Aorta (tissue), 5 donors: ENCODE results near the gene TOMM7. TPM values are rescaled to one million over a fixed set of nuclear protein-coding genes. Genes with fewer than 3 reads are reported as not detected.

Experiments
- ATAC-seq: fragments of 200-7000 bp; cut with Tn5 transposase; one replicate; pipeline ENCODE4 v1.9.1; 2022; ENCODE audit warnings: moderate library complexity; ENCODE audit not compliant: low FRiP score
- DNase-seq, 2 donors: peaks; one replicate each; pipeline ENCODE4 v3.0.0-alpha.2; 2020
- H3K27ac ChIP-seq, 2 donors: one replicate each; pipeline ENCODE4 v1.5.1; 2013; ENCODE audit warnings: low read length in 2 of 2, mild to moderate bottlenecking in 2 of 2, moderate library complexity in 2 of 2, control low read depth in 1 of 2, inconsistent platforms in 1 of 2, low read depth in 1 of 2
- H3K27me3 ChIP-seq, 2 donors: one replicate each; pipeline ENCODE4 v1.6.1; 2013; ENCODE audit warnings: control low read depth in 1 of 2, low read length in 1 of 2, mild to moderate bottlenecking in 1 of 2, moderate library complexity in 1 of 2; ENCODE audit not compliant: insufficient read depth in 2 of 2, control insufficient read depth in 1 of 2
- H3K36me3 ChIP-seq, 2 donors: one replicate each; pipeline ENCODE4 v1.6.1; 2013; ENCODE audit warnings: control low read depth in 1 of 2, low read length in 1 of 2, mild to moderate bottlenecking in 1 of 2; ENCODE audit not compliant: insufficient read depth in 2 of 2, control insufficient read depth in 1 of 2
- H3K4me1 ChIP-seq, 2 donors: one replicate each; pipeline ENCODE4 v1.6.1; 2013; ENCODE audit warnings: low read length in 2 of 2, control low read depth in 1 of 2, mild to moderate bottlenecking in 1 of 2, moderate library complexity in 1 of 2; ENCODE audit not compliant: insufficient read depth in 2 of 2, control insufficient read depth in 1 of 2
- H3K4me3 ChIP-seq, 2 donors: one replicate each; pipeline ENCODE4 v1.5.1; 2013; ENCODE audit warnings: low read length in 2 of 2, control low read depth in 1 of 2, mild to moderate bottlenecking in 1 of 2
- H3K9me3 ChIP-seq: one replicate; pipeline ENCODE4 v1.6.1; 2013; ENCODE audit warnings: mild to moderate bottlenecking, low read length; ENCODE audit not compliant: control insufficient read depth
- WGBS, 2 donors: extraction: QIAGEN DNeasy Blood & Tissue Kit; methylation state at CpG; one replicate each; pipeline ENCODE4 v1.1.7; 2013; 5-methylcytosine and 5-hydroxymethylcytosine counted together
- intact Hi-C, 2 donors: fragments of 100-400 bp; cut with DNase I; formaldehyde crosslinking; loops; one replicate each; pipeline versions ENCODE4 v1.14.2 to v1.15.0; 2022
- polyA plus RNA-seq, 2 donors: library from polyadenylated mRNA; stranded (reverse); fragments of 200-250 nt; gene quantifications; one replicate each; pipeline ENCODE4 v1.2.3, GENCODE V29; 2013
- total RNA-seq, 2 donors: library from RNA; stranded (reverse); fragmentation: NEBNext Ultra II Directional; extraction: Animal tissue kit (Norgen Biotek cat#: 25700); gene quantifications; one replicate each; pipeline ENCODE4 v1.2.1, GENCODE V29; 2021
- donor health status: healthy with polysubstance abuse.
- donor health status: Bipolar disorder and iron deficiency.
- donor health status: DM: no; HTN: no; CAD: no.
- donor health status: DM: no; HTN: no; CAD: no.
- donor health status: DM: yes; HTN: yes; CAD: no.

TOMM7 gene
- total and polyA plus RNA-seq, 4 donors = 250 to 1,149 (median 450) TPM

- Histone ChIP-seq H3K4me1 (no peaks in the 10 kb centered on the region), H3K27me3 (no peaks in the 10 kb centered on the region), H3K27ac (no peak overlapping the region), H3K9me3 (peaks cover 2% of the 10 kb centered on the region), H3K36me3 (no peaks in the 10 kb centered on the region), H3K4me3 (no peak overlapping the region)
- ATAC-seq (no peak), DNase-seq (no peak)
- intact Hi-C loops = no loop called here
- 65 to 69% methylated on average over 4 of the region's 4 CpGs for WGBS, 2 donors
Measured at GRCh38 chr7:22772885-22773284, 49.8 kb downstream of the TOMM7 start.

- Histone ChIP-seq H3K36me3 (no peaks in the 10 kb centered on the region), H3K27me3 (no peaks in the 10 kb centered on the region), H3K27ac (no peak overlapping the region), H3K4me3 (no peak overlapping the region), H3K9me3 (peaks cover 2% of the 10 kb centered on the region), H3K4me1 (no peaks in the 10 kb centered on the region)
- DNase-seq (no peak), ATAC-seq (no peak)
- 75 to 77% methylated on average over 4 of the region's 4 CpGs for WGBS, 2 donors
- intact Hi-C loops = no loop called here
Measured at GRCh38 chr7:22771872-22772228, 50.8 kb downstream of the TOMM7 start.

DNA sequence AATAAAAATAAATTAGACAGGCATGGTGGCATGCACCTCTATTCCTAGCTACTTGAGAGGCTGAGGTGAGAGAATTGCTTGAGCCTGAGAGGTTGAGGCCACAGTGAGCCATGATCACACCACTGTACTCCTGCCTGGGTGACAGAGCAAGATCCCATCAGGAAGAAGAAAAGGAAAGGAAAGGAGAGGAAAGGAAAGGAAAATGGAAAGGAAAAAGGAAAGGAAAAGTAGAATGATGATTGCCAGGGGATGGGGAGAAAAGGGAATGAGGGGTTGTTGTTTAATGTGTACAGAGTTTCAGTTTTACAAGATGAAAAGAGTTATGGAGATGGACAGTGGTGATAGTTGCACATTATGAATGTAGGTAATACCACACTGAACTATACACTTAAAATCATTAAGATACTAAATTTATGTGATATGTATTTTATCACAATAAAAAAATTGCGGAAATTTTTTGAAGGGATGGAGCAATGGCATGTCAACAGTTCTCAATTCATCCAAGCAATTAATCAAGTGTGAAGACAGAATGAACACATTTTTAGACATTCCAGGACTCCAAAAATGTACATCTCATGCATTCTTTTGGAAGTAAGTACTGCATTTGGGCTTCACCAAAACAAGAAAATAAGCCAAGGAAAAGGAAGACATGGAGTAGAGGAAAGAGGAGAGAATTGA, 51.3 kb downstream of the TOMM7 start:
- no peaks in the 10 kb centered on the region for H3K27me3 ChIP-seq
- 64 to 69% methylated on average over 1 of the region's 1 CpG for WGBS, 2 donors

GRCh38 chr7:22765609-22766008, 57.0 kb downstream of the TOMM7 start:
- Histone ChIP-seq H3K4me1 (no peaks in the 10 kb centered on the region), H3K27me3 (no peaks in the 10 kb centered on the region), H3K9me3 (peaks cover 2% of the 10 kb centered on the region), H3K4me3 (no peak overlapping the region), H3K36me3 (no peaks in the 10 kb centered on the region), H3K27ac (no peak overlapping the region)
- DNase-seq = no peak
- WGBS, 2 donors = 61 to 81% methylated on average over 4 of the region's 4 CpGs
- no peak for ATAC-seq
- intact Hi-C loops = no loop called here

More for the DNA sequence above, 51.3 kb downstream of the TOMM7 start:
- Histone ChIP-seq H3K4me3 (no peak overlapping the region), H3K9me3 (peaks cover 2% of the 10 kb centered on the region), H3K4me1 (no peaks in the 10 kb centered on the region), H3K36me3 (no peaks in the 10 kb centered on the region), H3K27ac (no peak overlapping the region)
- no peak for DNase-seq
- intact Hi-C loops = no loop called here
- ATAC-seq = no peak

Other genes with a start within 250 kb of the TOMM7 start
- 100 to 1,000 TPM in 1 of 2 donors, 10 to 100 TPM in 1; 13.1 to 112 TPM for gene IL6, start 95.6 kb downstream of the TOMM7 start, total RNA-seq
- 1 to 10 TPM; 6.9 to 8.9 TPM for gene IL6, start 95.6 kb downstream of the TOMM7 start, polyA plus RNA-seq
- 10 to 100 TPM; 61.1 to 69.3 TPM for gene HYCC1, start 191.3 kb upstream of the TOMM7 start, total RNA-seq
- 10 to 100 TPM; 21.0 to 23.8 TPM for gene HYCC1, start 191.3 kb upstream of the TOMM7 start, polyA plus RNA-seq